COR-L47 (cell line): Measurements from ENCODE around the gene DDA1.

Source experiments
- DNase-seq: peaks from one replicate; lab custom pipeline; 2025; lab: John Stamatoyannopoulos, UW

The DDA1 gene

DNA sequence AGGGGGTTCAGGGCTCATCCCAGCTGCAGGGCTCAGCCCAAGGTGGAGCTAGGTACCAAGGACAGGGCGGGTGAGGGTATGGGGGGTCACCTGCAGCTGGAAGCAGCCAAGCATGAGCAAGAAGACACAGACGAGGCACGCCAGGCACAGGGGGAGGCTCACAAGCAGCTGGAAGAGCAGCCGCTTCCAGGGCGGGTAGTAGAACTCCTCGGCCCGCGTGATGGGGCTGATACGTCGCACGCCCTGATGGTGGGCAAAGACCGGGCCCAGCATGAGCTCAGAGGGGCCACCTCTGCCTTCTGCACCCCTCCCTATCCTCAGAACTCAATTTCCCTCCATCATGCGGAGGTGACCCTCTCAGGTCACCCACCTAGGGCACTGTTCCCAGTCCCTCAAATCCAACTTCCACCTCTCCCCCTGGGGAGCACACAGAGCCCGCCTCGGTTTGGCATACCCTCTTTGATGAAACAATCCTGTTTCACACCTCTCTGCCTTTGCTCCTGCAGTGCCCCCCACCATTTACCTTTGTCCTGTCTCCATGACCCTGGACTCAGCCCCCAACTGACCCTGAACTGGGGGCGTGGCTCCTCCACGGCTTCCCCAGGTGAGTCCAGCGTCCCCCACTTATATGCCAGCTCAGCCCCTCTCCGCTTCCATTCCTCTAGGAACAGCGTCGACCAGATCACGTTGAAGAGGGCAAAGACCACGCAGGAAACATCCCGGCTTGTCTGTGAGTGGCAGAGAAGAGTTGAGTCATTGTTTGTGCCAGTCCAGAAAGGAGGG, 21.1 kb downstream of the DDA1 start:
- no peak for DNase-seq

DNA sequence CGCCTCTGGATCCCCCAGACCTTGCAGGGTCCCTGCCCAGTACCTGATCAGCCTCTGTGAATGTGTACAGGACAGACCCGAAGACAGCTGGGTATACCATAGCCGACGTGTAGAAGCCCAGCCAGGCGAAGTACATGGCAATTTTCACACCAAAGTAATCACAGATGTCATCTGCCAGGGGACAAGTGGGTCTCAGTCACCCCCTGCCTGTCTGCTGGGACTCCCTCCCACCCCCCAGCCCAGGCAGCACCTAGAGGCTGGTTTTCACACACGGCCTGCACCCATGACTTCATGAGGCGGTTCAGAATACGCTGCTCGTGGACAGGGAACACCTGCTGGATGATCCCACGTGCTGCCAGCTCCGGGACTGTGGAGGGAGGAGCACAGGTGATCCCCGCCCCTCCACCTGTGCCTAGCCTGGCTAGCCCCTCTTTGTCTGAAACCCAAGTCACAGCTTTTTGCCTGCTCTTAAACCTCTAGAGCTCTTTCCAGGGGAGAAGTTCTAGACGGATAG, 21.7 kb downstream of the DDA1 start:
- no peak for DNase-seq

DNA sequence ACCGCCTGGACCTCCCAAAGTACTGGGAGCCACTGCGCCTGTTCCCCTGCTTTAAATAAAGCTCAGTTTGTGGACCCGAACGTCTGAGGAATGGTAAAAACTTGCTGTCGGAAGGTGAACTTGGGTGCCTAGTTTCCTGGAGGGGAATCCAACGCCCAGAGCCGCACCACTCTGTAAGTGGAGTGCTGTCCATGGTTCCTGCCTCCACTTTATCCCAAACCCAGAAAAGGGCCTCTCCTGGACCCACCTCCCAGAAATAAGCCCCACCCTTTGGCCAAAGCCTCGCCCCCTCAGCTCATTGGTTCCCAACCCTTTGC, 23.0 kb downstream of the DDA1 start:
- no peak for DNase-seq

DNA sequence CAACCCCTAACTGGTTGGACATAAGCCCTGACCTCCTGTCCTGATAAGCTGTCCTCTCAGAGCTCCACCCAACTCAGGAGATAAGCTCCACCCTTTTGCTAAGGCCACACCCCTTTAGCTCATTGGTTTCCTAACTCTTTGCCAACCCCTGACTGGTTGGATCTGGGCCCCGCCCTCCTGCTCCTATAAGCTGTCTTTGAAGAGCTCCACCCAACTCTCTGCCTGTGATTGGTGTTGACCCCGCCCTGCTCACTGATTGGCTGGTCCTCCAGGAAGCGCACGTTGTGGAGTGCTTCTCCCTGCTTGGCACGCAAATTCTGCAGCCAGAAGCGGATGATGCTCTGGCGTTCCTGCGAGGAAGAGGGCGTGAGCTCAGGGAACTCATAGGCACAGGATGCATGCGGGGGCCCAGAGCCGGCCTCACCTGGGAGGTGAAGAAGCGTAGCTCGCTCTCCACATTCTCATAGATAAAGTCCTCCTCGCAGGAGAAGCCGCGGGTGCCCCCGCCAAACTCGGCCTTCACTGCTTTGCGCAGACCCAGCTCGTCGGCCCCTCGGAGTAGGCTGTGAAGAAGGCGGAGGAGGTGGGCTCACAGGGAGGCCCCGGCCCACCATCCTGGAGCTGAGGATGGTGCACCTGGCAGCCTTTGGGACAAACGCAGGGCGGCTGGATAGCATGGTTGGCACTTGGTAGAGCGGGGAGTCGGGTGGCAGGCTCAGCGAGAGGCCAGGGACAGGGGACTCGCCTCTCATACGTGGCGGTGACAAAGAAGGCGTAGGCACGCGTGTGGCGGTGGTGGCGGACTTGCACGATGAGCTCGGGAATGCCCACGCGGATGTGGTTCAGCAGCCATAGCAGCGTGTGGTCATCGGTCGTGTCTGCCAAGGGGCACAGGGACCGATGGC, 23.6 kb downstream of the DDA1 start:
- peak; percentile 42 for DNase-seq

DNA sequence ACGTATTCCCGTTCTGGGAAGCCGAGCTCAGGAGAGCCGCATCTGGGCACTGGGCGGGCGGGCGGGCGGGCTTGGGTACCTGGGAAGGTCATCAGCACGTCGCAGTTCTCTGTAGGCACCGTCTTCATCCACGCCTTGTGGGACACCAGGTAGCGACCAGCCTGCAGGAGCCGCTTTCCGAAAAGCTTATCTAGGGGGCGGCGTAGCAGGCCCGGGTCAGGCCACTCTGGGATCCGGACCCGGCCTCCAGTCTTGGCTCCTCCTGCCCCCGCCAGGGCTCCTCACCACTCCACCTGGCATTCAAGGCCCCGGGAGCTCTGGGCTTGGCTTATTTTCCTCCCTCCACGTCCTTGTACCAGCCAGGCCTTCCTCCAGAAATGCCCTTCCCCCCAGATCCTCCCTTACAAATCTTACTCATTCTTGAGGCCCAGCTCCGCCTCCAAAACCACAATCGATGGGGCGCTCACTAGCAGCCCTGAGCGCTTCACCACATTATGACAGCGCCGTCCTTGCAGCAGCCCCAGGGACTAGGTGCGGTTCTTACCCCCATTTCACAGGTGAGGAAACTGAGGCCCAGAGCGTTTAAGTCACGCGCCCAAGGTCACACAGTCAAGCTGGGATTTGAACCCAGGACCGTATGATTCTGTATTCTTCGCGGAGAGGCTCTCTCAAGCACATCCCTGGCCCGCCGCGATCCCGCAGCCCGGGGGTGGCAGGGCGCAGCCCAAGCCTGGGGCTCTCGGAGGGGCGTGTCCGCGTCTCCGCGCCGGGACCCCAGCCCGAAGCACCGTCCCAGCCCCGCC, 24.4 kb downstream of the DDA1 start:
- DNase-seq: no peak

DNA sequence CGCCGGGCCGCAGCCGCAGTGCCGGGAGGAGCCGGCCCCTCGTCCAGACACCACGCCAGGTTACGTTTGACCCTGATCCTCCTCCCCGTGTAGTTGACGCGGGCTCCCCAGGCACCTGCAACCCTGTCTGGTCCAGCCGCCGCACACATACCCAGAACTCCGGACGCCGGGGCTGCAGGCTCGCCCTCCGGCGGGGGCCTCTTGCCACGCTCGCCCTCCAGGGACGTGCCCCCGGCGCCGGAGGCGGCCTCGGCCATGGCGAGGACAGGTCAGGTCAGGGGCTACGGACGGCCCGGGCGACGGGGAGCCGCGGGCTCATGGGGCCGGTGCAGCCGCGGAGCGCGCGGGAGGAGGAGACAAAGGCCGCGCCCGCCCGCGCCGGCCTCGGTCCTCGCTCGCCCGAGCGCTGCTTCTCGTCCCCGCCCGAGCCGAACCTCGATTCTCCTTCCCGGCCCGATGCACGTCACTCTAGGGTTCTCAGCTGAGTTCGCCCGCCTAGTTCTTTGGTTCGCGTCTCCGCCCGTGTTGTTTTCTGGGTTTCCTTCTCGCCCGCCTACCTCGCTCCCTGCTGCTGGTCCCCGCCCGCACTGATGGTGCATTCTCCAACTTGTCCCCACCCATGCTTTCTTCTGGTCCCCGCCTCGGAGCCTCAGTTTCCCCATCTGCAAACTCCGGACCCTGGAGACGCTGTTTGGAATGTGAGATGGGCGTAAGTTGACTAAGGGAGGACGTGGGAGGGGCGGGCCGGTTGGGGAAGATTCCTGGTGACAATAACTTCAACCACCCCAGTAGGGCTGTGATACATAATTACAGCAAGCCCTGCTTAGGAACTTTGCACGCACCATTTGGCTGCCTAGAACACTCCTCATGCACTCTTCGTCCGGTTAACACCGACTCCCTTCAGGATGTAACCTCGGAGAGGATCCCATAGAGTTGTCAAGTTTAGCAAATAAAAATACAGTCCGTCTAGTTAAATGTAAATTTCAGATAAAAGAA, 25.3 kb downstream of the DDA1 start, which contains the start of gene ANO8:
TSS of gene ANO8 (minus strand) at position 442 of the 996 bp plus-strand sequence. CDS start at position 257, 185 bp downstream.
- DNase-seq: peak; percentile 97

DNA sequence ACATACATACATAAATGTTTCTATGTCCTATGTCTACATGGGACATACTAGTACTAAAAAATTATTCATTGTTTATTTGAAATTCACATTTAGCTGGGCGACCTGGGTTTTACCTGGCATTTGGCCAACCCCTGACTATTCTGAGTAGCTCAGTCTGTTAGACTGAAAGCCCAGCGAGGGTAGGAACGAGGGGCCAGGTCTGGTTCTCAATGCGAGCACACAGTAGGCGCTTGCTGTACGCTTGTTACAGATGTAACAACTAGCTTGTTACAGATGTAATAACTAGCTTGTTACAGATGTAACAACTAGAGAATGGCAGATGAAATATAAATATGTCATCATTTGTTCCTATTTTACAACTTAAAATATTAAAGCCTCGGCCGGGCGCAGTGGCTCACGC, 26.2 kb downstream of the DDA1 start:
- DNase-seq: no peak

DNA sequence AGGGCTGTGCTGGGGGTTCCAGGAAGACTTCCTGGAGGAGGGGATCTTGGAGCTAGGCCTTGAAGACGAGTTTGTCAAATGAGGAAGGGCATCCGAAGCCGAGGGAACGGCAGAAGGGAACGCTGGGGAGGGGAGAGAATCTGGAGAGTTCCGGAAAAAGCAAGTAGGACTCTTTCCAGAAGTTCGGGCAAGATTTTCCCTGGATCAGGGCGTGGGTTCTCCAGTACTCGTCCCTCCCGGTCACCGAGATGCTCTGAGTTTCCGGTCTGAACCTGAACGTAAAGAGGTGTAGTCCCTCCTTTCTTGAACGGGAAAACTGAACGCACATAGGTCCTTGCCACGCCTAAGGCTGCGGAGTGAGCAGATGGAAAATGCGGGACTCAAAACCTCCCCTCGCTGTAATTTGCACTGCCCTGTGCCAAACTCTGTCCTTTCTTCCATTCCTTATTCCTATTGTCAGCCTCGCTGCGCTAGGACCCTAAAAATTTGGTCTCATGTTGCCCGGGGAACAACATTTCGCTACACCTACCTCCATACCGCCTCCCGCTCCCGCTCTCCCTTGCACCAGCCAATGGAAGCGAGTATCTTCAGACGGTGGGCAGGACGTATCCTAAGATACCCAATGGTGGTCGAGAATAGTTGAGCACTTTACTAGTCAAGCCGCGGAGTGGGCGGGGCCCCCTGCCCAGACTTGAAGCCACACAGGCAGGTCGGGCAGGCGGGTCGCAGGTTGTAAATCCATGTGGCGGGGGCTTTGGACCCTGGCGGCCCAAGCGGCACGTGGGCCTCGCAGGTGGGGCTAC, 27.7 kb downstream of the DDA1 start, which contains the start of gene GTPBP3:
TSS of gene GTPBP3 (plus strand) at position 682 of the 803 bp plus-strand sequence. CDS start at position 741, 59 bp downstream.
- peak; percentile 99 for DNase-seq

DNA sequence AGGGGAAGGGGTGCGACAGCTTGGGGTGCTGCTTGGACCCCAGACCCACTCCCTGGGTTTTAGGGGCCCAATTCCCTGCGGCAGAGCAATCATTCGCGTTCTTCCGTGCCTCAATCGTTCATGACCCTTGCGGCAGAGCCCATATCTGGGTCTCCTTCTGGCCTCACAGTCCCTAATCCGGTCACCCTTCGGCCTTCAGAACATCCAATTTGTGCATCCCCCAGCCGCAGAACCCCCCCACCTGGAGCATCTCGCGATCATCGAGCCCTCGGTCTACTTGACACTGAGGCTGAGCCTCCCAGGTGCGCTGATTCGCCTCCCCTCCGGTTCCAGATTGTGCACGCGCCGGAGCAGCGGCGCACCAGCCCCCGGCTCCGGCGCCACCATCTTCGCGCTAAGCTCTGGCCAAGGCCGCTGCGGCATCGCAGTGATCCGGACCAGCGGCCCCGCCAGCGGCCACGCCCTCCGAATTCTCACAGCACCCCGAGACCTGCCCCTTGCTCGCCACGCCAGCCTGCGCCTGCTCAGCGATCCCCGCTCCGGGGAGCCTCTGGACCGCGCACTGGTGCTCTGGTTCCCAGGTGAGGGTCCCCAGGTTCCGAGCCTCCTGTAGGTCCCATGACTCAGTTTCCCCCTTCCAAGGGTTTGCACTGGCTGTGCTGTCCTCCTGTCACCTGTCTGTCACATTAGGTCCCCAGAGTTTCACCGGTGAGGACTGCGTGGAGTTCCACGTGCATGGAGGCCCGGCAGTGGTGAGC, 28.5 kb downstream of the DDA1 start:
- no peak for DNase-seq

DNA sequence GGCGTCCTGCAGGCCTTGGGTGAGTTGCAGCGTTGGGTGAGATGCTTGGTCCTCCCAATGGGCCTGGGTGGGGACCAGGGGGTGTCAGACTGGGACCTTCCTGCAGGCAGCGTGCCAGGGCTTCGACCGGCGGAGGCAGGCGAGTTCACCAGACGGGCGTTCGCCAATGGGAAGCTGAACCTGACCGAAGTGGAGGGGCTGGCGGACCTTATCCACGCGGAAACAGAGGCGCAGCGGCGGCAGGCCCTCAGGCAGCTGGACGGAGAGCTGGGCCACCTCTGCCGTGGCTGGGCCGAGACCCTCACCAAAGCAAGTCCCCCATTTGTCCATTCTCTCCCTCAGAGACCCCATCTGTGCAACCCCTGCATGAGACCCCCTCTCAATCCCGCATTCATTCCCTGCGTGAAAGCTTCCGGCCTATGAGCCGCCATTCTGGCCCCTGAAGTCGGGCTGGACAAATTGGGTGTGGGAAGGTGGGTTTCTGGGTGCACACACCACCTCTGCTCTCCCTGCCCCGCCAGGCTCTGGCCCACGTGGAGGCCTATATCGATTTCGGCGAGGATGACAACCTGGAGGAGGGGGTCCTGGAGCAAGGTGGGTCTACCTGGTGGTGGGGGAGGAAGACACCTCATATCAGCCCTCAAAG, 29.2 kb downstream of the DDA1 start:
- DNase-seq: no peak

DNA sequence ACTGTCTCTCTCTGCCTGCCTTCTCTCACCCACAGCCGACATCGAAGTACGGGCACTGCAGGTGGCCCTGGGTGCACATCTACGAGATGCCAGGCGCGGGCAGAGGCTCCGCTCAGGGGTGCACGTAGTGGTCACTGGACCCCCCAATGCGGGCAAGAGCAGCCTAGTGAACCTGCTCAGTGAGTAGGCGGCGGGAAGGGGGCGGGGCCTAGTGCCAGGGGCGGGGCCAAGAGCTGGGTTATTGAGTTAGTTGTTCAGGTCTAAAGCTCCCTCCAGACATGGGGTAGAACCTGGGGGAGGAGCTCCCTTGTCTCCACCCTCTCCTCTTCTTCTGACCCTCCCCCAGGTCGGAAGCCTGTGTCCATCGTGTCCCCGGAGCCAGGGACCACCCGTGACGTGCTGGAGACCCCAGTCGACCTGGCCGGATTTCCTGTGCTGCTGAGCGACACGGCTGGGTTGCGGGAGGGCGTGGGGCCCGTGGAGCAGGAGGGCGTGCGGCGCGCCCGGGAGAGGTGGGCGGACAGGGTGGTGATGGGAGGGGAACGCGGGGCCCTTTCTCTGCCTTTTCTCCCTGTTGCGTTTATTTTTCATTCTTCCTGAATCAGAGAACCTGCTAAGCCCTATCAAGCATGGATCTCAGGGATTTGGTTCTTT, 29.9 kb downstream of the DDA1 start:
- DNase-seq: no peak

DNA sequence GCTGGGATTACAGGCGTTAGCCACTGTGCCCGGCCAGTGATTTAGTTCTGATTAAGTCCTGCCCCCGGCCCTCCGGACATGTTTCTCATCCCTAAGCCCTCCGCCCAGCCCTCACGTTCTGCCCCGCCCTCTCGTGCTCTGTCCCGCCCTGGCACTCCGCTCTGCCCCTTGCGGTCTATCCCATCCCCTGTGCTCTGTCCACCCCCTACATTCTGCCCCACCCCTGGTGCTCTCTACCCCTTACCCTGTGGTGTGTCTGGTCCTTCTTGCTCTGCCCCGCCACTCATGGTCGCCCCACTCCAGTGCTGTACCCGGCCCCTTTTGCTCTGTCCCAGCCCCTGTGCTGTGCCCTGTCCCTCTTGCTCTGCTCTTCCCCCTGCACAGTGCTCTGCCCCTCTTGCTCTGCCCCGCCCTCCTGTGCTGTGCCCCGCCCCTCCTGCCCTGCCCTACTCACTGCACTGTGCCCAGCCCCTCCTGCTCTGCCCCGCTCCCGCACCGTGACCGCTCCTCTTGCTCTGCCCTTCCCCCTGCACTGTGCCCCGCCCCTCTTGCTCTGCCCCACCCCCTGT, 31.0 kb downstream of the DDA1 start:
- DNase-seq: no peak

DNA sequence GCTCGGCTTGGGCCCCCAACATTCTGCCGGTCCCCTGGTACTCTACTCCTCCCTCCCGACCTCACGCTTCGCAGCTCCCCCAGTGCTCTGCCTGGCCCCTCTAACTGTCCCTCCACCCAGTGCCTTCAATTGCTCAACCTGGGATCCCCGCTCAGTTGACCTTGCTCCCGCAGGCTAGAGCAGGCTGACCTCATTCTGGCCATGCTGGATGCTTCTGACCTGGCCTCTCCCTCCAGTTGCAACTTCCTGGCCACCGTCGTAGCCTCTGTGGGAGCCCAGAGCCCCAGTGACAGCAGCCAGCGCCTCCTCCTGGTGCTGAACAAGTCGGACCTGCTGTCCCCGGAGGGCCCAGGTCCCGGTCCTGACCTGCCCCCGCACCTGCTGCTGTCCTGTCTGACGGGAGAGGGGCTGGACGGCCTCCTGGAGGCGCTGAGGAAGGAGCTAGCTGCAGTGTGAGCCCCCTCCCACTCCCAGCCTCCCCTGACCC, 31.6 kb downstream of the DDA1 start:
- DNase-seq: no peak

DNA sequence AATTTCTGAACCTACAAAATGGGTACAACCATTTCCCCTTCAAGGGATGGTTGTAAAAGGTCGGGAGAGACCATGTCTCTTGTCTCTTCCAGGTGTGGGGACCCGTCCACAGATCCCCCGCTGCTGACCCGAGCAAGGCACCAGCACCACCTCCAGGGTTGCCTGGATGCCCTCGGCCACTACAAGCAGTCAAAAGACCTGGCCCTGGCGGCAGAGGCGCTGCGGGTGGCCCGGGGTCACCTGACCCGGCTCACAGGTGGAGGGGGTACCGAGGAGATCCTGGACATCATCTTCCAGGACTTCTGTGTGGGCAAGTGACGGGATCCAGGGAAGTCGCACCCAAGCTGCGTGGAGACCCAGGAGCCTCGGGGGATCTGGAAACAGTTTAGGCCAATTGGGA, 32.0 kb downstream of the DDA1 start:
- no peak for DNase-seq

DNA sequence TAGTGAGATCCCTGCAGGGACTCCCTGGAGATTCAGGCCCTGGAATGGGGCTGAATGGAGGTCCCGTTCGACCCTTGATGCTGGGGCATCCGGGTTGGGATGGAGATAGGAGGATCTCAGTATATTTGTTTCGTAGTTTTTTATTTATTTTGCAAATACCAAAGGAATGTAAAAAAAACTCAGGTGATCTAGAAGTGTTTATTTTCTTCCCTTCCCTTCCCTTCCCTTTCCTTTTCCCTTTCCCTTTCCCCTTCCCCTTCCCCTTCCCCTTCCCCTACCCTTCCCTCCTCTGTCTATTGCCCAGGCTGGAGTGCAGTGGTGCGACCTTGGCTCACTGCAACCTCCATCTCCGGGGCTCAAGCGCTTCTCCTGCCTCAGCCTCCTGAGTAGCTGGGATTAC, 32.5 kb downstream of the DDA1 start:
- DNase-seq: no peak

DNA sequence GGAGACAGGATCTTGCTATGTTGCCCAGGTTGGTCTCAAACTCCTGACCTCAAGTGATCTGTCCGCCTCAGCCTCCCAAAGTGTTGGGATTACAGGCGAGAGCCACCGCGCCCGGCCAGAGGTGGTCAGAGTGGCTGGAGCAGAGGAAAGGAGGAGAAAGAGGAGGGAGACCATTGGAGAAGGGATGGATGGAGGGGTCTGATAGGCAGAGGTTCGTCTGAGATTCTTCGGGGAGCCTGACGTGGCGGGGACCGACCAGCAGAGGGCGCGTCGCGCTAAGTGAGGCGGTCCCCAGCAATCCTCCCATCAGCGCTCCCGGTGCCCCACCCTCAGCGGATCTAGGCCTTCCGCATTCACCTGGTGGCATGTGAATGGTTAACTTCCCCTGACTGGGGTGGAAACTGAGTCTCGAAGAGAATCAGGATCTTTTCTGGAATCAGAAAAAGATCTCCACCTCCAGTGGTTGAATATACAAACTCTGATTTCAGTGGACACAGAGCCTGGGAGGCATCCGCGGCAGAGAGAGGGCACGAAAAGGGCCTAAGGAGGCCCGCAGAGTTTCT, 36.8 kb downstream of the DDA1 start:
- DNase-seq: peak; percentile 56

DNA sequence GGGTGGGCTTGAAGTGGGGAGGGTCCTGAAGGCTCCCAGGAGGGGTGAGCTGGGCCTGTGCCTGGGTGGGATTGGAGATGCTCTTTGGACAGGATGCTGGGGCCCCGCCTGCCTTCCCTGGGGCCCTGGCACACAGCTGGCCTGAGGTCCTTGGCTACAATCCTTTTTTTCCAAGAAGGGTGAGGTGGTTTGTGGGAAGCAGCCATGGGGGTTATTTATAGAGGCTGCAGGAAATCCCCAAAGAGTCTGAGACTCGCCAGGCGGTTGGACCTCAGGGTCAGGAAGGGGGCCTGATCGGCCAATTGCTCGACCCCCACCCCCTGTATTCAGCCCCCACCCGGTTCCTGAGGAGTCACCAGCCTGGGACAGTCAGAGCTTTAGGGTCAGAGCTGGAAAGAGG, 38.0 kb downstream of the DDA1 start:
- DNase-seq: no peak
